Measurements from ENCODE around the gene IL5RA. TPM values are rescaled to one million over a fixed set of nuclear protein-coding genes. Genes with fewer than 3 reads are reported as not detected.

The IL5RA gene
- total and polyA plus RNA-seq, 11 donors: 0.03 to 1.0 (median 0.27) TPM; not detected in 5

DNA sequence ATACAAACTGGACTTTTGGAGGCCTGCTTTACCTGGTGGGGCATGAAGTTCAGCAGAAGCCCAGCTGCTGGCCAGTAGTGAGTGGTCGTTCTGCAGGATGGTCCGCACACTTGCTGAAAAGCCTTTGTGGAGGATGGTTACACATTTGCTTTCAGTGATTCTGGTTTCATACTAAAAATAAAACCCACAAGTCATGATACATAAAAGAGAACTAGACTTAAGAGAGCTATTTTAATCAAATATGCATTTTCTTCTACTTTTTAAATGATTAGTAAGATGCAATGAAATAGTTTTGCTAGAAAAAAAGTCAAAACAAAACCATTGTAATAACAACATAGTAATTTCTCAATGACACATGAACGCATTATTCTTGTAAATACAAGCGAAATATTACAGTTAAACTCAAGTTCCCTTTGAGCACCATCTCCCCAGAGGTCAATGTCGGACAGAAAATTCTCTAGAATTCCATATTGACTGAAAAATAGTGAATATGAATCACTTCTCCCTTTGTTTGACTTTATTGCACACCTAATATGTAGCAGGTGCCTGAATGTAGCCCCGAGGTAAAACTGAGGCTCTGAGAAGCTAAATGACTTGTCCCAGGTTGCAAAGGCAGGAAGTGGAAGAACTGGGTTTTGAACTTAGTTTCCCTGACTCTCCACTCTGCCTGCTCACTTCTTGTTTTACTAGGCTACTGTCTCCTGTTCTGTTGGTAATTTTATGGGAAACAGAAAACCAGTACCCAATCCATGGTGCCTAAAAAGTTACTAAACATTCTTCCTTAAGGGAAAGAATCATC is 8.3 kb downstream of the IL5RA start:
- whole genome bisulfite sequencing, 4 donors: 85 to 89% (median 86%) methylated on average over 6 of the region's 6 CpGs
- no peak for ATAC-seq

DNA sequence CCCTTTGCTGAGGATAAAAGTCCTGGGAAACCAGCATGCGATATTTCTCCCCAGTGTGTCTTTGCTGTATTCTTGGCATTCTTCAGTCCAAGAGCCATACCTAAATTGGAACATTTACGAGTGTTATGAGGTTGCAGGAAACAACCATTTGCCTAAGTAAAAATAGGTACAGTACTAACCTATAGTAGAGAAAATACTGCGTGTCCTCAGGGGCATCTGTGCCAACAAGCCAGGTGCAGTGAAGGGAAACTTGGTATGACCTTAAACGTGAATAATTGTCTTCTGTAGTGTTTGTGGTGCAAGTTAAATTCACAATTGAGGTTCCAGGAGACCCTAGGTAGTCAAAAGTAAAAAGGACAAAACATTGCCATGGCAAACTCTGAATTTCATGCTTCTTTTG is 12.2 kb downstream of the IL5RA start:
- ATAC-seq (no peak), DNase-seq (no peak)
- intact Hi-C loops (cut with DNase I): no loop called here
- WGBS, 4 donors: 70 to 73% (median 72%) methylated on average over 4 of the region's 4 CpGs
- no peak overlapping the region for H3K27ac ChIP-seq
- no peak overlapping the region for H3K4me3 ChIP-seq
- no peaks in the 10 kb centered on the region for H3K36me3 ChIP-seq
- no peaks in the 10 kb centered on the region for H3K4me1 ChIP-seq
- peaks cover 0 to 6% (median 0%) of the 10 kb centered on the region in 9 donors for H3K27me3 ChIP-seq
- no peak for TF ChIP-seq POLR2A (IDR thresholded peaks at IDR 0.05)
- TF ChIP-seq, protein P1, sequence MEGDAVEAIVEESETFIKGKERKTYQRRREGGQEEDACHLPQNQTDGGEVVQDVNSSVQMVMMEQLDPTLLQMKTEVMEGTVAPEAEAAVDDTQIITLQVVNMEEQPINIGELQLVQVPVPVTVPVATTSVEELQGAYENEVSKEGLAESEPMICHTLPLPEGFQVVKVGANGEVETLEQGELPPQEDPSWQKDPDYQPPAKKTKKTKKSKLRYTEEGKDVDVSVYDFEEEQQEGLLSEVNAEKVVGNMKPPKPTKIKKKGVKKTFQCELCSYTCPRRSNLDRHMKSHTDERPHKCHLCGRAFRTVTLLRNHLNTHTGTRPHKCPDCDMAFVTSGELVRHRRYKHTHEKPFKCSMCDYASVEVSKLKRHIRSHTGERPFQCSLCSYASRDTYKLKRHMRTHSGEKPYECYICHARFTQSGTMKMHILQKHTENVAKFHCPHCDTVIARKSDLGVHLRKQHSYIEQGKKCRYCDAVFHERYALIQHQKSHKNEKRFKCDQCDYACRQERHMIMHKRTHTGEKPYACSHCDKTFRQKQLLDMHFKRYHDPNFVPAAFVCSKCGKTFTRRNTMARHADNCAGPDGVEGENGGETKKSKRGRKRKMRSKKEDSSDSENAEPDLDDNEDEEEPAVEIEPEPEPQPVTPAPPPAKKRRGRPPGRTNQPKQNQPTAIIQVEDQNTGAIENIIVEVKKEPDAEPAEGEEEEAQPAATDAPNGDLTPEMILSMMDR (IDR thresholded peaks at IDR 0.05): no peak
- no peaks in the 10 kb centered on the region for H3K9me3 ChIP-seq

More for the DNA sequence above, 8.3 kb downstream of the IL5RA start:
- no peak overlapping the region for H3K4me3 ChIP-seq
- H3K4me1 ChIP-seq: no peaks in the 10 kb centered on the region
- H3K36me3 ChIP-seq: no peaks in the 10 kb centered on the region
- no peak for DNase-seq
- peaks cover 0 to 6% (median 0%) of the 10 kb centered on the region in 9 donors for H3K27me3 ChIP-seq
- intact Hi-C loops (cut with DNase I): no loop called here
- TF ChIP-seq POLR2A (IDR thresholded peaks at IDR 0.05): no peak
- TF ChIP-seq, protein P1 (IDR thresholded peaks at IDR 0.05): no peak
- no peaks in the 10 kb centered on the region for H3K9me3 ChIP-seq
- no peak overlapping the region for H3K27ac ChIP-seq

DNA sequence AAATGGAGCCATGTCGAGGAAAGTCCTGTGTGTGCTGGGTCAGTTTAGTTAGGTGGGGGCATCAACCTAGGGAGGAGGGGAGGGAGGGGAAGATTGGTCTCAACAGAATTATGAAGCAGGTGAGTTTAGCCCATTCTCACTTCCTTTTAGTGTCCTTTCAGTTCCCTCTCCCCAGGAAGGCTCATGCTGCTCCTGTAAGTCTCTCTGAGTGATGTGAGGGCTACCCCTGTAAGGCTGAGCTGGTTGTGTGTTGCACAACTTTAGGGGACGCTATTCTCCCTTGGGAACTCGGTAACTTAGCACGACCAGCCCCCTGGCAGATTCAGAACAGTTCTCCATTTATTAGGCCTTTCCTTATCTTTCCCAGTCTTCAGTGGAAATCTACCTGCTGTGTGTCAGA is 21.2 kb downstream of the IL5RA start:
- Histone ChIP-seq H3K9me3 (no peaks in the 10 kb centered on the region), H3K4me1 (no peaks in the 10 kb centered on the region), H3K4me3 (no peak overlapping the region), H3K27ac (no peak overlapping the region), H3K27me3 (no peaks in the 10 kb centered on the region), H3K36me3 (no peaks in the 10 kb centered on the region)
- intact Hi-C loops (cut with DNase I): no loop called here
- 66 to 77% (median 76%) methylated on average over 4 of the region's 4 CpGs for WGBS, 4 donors
- TF ChIP-seq, protein P1 (IDR thresholded peaks at IDR 0.05): no peak
- no peak for TF ChIP-seq POLR2A (IDR thresholded peaks at IDR 0.05)
- no peak for ATAC-seq
- DNase-seq: no peak

DNA sequence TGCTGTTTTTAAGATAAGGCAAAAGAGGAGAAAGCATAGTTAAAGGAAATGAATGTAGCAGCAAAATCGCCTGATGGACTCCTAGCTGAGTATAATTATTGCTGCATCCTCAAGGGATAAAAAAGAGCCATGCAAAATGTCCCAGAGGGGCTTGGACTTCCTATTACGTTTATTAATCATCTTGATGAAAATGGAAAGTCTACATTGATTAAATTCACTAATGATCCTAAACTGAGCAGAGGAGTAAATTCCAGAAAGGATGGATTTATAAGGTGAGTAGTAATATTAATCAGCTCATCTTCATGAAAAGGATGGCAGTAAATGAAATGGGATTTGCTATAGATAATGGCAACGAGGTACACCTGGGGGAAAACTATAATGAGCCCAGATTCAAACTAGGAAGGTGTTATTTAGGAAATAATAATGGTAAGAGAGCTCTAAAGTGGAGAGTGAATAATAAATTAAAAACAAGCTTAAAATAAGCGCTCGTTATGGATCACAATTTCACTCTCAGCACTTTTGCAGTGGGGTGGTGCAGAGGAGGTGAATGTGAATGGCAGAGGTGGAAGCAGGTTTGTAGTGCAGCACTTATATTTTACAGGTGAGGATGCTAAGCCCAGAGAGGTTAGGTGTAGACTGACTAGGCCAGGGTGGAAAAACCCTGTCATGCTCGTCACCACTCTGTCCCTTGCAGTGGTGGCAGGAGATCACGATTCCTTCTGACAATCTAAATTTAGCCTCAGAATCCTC is 22.3 kb downstream of the IL5RA start:
- no peaks in the 10 kb centered on the region for H3K4me1 ChIP-seq
- DNase-seq: no peak
- 52 to 64% (median 55%) methylated on average over 7 of the region's 7 CpGs for WGBS, 4 donors
- H3K27me3 ChIP-seq: no peaks in the 10 kb centered on the region
- intact Hi-C loops (cut with DNase I): no loop called here
- no peaks in the 10 kb centered on the region for H3K9me3 ChIP-seq
- no peak overlapping the region for H3K4me3 ChIP-seq
- no peak for TF ChIP-seq POLR2A (IDR thresholded peaks at IDR 0.05)
- TF ChIP-seq, protein P1 (IDR thresholded peaks at IDR 0.05): no peak
- H3K36me3 ChIP-seq: no peaks in the 10 kb centered on the region
- ATAC-seq: peak in 1 of 4 donors; percentile 29
- no peak overlapping the region for H3K27ac ChIP-seq
